Measurements from ENCODE around the gene GPR82. TPM values are rescaled to one million over a fixed set of nuclear protein-coding genes. Genes with fewer than 3 reads are reported as not detected.

GPR82 gene
- total RNA-seq, 1 donor from 2014 or later = 0.14 TPM

- H3K27ac Mint-ChIP-seq = no peak overlapping the region
- no peak overlapping the region for H3K4me3 Mint-ChIP-seq (ENCODE audit: low read depth)
- H3K27me3 Mint-ChIP-seq (ENCODE audit: low read depth) = no peaks in the 10 kb centered on the region
- DNase-seq (ENCODE audit: low spot score) = no peak
- H3K4me1 Mint-ChIP-seq (ENCODE audit: low read depth) = no peaks in the 10 kb centered on the region
- H3K36me3 Mint-ChIP-seq (ENCODE audit: low read depth) = no peaks in the 10 kb centered on the region
- H3K9me3 Mint-ChIP-seq = no peaks in the 10 kb centered on the region
- intact Hi-C loops (cut with micrococcal nuclease) = loop anchor here (10.0 kb wide), 1 partner anchor 487 kb away; no protein-coding TSS in a partner anchor
Measured at GRCh38 chrX:41761702-41762101, 37.7 kb downstream of the GPR82 start.

- Mint-ChIP-seq H3K27me3 (ENCODE audit: low read depth) (no peaks in the 10 kb centered on the region), H3K4me3 (ENCODE audit: low read depth) (no peak overlapping the region), H3K9me3 (no peaks in the 10 kb centered on the region), H3K4me1 (ENCODE audit: low read depth) (no peaks in the 10 kb centered on the region), H3K27ac (no peak overlapping the region), H3K36me3 (ENCODE audit: low read depth) (peaks cover 4% of the 10 kb centered on the region)
- DNase-seq (ENCODE audit: low spot score) = no peak
- intact Hi-C loops (cut with micrococcal nuclease) = no loop called here
Measured at GRCh38 chrX:41779030-41779564, 55.1 kb downstream of the GPR82 start.

Other genes starting within 250 kb of the GPR82 start
- gene GPR34, start 35.2 kb upstream of the GPR82 start, total RNA-seq = not detected in 2 replicates
- gene CASK, start 199.4 kb downstream of the GPR82 start, total RNA-seq = 18.6 and 19.4 TPM in 2 replicates

Measured in activated T-helper 2 cell treated with anti-CD3 and anti-CD28 coated beads, Interferon-gamma antibody, Interleukin-2, Interleukin-4, amounts not matched to agents 10 μg/mL and 5 μg/mL and 100 μg/mL, durations not matched to agents 14 hours and 24 hours and 36 hours (primary cell).